Activated naive CD8-positive, alpha-beta T cell treated with anti-CD3 and anti-CD28 coated beads for 36 hours (primary cell): ENCODE measurements around the gene POU4F1. TPM values are rescaled to one million over a fixed set of nuclear protein-coding genes. Genes with fewer than 3 reads are reported as not detected.

Source experiments
- DNase-seq: peaks from one replicate; pipeline ENCODE4 v3.0.0; 2021
- H3K27ac Mint-ChIP-seq: one replicate; pipeline ENCODE4 v1.8.0; 2022; ENCODE audit warnings: mild to moderate bottlenecking, moderate library complexity, mixed read lengths
- H3K27me3 Mint-ChIP-seq: one replicate; pipeline ENCODE4 v1.8.0; 2022; ENCODE audit warnings: mild to moderate bottlenecking, mixed read lengths
- H3K36me3 Mint-ChIP-seq: one replicate; pipeline ENCODE4 v1.8.0; 2021; ENCODE audit warnings: mild to moderate bottlenecking, mixed read lengths
- H3K4me1 Mint-ChIP-seq: one replicate; pipeline ENCODE4 v1.8.0; 2021; ENCODE audit warnings: mixed read lengths
- H3K4me3 Mint-ChIP-seq: one replicate; pipeline ENCODE4 v1.8.0; 2022; ENCODE audit warnings: mild to moderate bottlenecking, moderate library complexity, mixed read lengths
- H3K9me3 Mint-ChIP-seq: one replicate; pipeline ENCODE4 v1.8.0; 2022; ENCODE audit warnings: mixed read lengths
- total RNA-seq, 2 experiments: library from RNA; stranded (reverse); gene quantifications; one replicate each; pipeline ENCODE4 v1.2.3, GENCODE V29; 2021

The POU4F1 gene
- total RNA-seq, 2 experiments from 2014 or later, result 0.08 TPM

- H3K27me3 Mint-ChIP-seq, result peaks cover 90% of the 10 kb centered on the region
- H3K9me3 Mint-ChIP-seq, result peaks cover 2% of the 10 kb centered on the region
- H3K27ac Mint-ChIP-seq, result no peak overlapping the region
- no peak for DNase-seq
- no peaks in the 10 kb centered on the region for H3K36me3 Mint-ChIP-seq
- H3K4me1 Mint-ChIP-seq, result peaks cover 23% of the 10 kb centered on the region
- H3K4me3 Mint-ChIP-seq, result no peak overlapping the region
Observed at GRCh38 chr13:78599645-78600279, 3.6 kb downstream of the POU4F1 start.

- H3K27ac Mint-ChIP-seq, result no peak overlapping the region
- no peak for DNase-seq
- no peaks in the 10 kb centered on the region for H3K36me3 Mint-ChIP-seq
- H3K4me3 Mint-ChIP-seq, result no peak overlapping the region
- H3K27me3 Mint-ChIP-seq, result peaks cover 90% of the 10 kb centered on the region
- H3K9me3 Mint-ChIP-seq, result peaks cover 7% of the 10 kb centered on the region
- peaks cover 20% of the 10 kb centered on the region for H3K4me1 Mint-ChIP-seq
Observed at GRCh38 chr13:78598966-78599644, 4.2 kb downstream of the POU4F1 start.

DNA sequence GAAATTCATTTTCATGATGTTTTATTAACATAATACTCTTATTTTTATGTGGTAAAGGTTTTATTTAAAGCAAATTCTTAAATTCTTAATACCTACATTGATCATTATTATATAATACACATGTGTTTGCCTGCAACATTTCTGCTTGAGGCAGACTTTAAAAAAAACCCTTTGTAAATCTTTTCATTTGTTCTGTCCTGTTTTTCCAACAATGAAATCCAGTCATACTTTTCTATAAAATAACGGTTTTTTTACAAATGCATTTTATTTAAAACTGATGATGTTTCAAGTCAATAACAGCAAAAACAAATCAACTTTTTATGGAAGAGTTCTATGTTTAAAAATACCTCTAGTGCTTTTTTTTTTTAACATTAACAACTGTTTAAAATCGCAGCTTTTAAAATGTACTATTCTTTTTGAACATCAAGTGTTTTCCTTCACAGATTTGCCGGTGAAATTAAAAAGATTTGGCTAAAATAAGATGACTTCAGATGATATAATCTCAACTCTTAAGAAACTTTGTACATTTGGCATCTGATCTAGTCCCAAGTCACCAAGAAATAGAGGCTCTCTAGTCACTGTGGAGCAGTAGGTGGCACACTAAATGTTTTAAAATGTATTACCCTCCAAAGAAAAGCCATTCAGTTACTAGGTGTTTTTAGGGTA lies 5.1 kb downstream of the POU4F1 start:
- DNase-seq, result no peak
- H3K27ac Mint-ChIP-seq, result no peak overlapping the region
- H3K4me1 Mint-ChIP-seq, result peaks cover 14% of the 10 kb centered on the region
- no peak overlapping the region for H3K4me3 Mint-ChIP-seq
- no peaks in the 10 kb centered on the region for H3K36me3 Mint-ChIP-seq
- peaks cover 7% of the 10 kb centered on the region for H3K9me3 Mint-ChIP-seq
- peaks cover 88% of the 10 kb centered on the region for H3K27me3 Mint-ChIP-seq

GRCh38 chr13:78597602-78597932 lies 5.8 kb downstream of the POU4F1 start:
- Mint-ChIP-seq H3K4me3 (no peak overlapping the region), H3K9me3 (peaks cover 8% of the 10 kb centered on the region), H3K36me3 (no peaks in the 10 kb centered on the region), H3K27ac (no peak overlapping the region), H3K4me1 (peaks cover 11% of the 10 kb centered on the region), H3K27me3 (peaks cover 91% of the 10 kb centered on the region)
- DNase-seq, result no peak

DNA sequence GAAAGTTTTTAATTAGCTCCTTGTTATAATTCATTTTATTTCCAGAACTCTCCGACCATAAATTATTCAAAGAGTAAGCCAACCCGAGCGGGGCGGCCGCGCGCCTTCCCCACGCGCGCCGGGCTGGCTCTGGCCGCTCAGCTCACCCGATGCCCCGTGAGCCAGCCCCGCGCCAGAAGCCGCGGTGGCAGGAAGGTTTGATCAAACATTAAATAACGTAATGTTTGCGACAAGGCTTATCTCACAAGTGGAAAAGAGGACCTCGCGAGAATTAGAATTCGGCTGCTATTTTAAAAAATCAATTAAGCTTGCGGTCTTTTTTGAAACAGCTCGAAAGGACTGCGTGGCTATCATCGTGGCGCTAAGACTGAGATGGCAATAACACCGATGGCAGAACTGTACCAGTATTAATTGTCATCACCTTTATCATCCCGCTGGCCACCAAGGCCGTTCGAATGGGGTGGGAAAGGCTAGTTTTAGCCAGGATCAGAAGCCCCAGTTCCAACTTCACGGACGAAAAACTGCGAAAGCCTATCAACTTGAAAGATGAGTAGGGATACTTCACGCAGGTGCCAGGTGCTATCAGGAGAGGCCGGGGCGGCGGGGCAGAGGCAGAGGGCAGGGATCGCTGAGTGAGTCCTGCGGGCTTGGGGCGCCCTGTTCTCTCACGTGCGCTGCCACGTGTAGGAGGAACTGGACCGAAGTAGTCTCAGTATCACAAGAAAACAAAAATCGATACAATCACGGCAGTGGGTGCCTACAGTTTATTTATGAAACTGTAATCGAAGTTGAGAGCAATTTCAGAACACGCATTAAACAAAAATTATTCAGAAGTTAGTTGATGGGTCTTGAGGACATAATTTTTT lies 6.4 kb downstream of the POU4F1 start:
- Mint-ChIP-seq H3K4me3 (no peak overlapping the region), H3K36me3 (no peaks in the 10 kb centered on the region), H3K9me3 (peaks cover 8% of the 10 kb centered on the region), H3K27ac (no peak overlapping the region), H3K27me3 (peaks cover 92% of the 10 kb centered on the region), H3K4me1 (peaks cover 8% of the 10 kb centered on the region)
- DNase-seq, result no peak

GRCh38 chr13:78596399-78596735 lies 7.0 kb downstream of the POU4F1 start:
- H3K27ac Mint-ChIP-seq, result no peak overlapping the region
- H3K27me3 Mint-ChIP-seq, result peaks cover 95% of the 10 kb centered on the region
- no peaks in the 10 kb centered on the region for H3K36me3 Mint-ChIP-seq
- peaks cover 8% of the 10 kb centered on the region for H3K9me3 Mint-ChIP-seq
- H3K4me3 Mint-ChIP-seq, result no peak overlapping the region
- H3K4me1 Mint-ChIP-seq, result peaks cover 8% of the 10 kb centered on the region
- DNase-seq, result no peak

DNA sequence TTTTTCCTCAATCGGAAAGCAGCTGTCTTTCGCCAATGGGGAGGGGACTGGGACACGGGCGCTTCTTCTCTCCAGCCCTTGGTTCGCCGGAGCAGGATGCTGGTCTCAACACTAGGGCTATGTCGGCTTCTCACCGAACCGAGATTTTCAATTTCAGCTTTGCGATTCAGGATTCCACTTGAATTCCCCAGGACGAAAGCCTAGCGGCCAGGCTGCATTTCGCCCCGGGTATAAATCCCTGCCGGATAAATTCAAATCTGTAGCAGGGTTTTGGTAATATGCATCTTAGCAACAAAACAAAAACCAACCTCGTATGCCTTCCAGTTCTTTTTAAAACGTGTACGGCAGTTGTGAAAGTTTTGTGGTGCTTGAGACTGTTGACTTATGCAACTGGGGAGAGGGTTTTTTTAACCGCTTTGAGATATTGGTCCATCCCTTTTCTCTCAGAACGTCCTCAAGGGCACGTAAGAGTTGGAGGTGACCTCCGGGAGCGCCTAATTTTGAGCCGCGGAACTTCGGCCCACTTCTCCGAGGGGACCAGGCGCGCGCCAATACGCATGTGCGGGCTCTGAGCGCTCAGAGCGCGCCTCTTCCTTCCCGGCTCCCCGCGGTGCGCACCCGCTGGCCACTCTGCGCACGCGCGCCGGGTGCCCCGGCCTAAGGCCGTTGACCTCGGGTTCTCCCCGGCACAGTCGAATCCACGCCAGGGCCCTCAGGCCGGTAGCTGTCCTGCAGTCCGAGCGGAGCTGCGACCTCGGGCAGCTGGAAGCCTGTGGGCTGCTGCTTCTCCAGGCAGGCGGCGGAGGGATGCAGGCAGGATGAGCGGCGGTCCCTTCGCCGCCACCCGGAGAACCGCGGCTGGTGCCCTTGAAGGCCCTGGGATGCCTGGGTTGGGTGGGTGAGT lies 7.6 kb downstream of the POU4F1 start:
- Mint-ChIP-seq H3K36me3 (no peaks in the 10 kb centered on the region), H3K27ac (no peak overlapping the region), H3K4me1 (peaks cover 7% of the 10 kb centered on the region), H3K27me3 (peaks cover 92% of the 10 kb centered on the region), H3K9me3 (peaks cover 8% of the 10 kb centered on the region), H3K4me3 (peak overlapping the region; percentile 14)
- DNase-seq, result no peak

DNA sequence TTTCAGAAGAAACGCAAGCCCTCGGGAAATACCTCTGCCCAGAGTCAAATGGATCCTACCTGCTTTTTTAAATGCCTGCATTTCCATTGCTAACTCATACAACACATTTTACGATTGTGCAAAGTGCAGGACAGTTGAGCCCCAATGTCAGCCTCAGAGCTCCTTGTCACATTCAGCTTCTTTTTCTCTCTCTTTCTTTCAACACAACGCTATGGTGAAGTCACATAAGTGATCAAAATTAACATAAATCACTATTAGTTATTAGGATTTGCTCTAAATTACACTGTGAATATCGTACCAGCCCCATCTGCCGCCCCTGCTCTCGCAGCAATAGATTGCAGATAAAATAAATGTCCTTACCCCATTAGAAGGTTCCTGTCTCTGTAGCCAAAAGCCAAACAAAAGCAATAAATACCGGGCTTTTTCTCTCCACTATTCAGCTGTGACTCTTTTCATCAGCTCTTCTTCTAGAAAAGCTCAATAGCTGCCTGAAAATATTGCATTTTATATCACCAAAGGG lies 8.8 kb downstream of the POU4F1 start:
- H3K27ac Mint-ChIP-seq, result peak overlapping the region; percentile 42
- peaks cover 9% of the 10 kb centered on the region for H3K9me3 Mint-ChIP-seq
- peaks cover 91% of the 10 kb centered on the region for H3K27me3 Mint-ChIP-seq
- H3K4me3 Mint-ChIP-seq, result no peak overlapping the region
- H3K4me1 Mint-ChIP-seq, result peaks cover 3% of the 10 kb centered on the region
- no peak for DNase-seq
- no peaks in the 10 kb centered on the region for H3K36me3 Mint-ChIP-seq

- Mint-ChIP-seq H3K4me1 (peaks cover 3% of the 10 kb centered on the region), H3K27me3 (peaks cover 91% of the 10 kb centered on the region), H3K9me3 (peaks cover 9% of the 10 kb centered on the region), H3K36me3 (no peaks in the 10 kb centered on the region), H3K27ac (no peak overlapping the region), H3K4me3 (no peak overlapping the region)
- no peak for DNase-seq
Observed at GRCh38 chr13:78593652-78594455, 9.5 kb downstream of the POU4F1 start.

DNA sequence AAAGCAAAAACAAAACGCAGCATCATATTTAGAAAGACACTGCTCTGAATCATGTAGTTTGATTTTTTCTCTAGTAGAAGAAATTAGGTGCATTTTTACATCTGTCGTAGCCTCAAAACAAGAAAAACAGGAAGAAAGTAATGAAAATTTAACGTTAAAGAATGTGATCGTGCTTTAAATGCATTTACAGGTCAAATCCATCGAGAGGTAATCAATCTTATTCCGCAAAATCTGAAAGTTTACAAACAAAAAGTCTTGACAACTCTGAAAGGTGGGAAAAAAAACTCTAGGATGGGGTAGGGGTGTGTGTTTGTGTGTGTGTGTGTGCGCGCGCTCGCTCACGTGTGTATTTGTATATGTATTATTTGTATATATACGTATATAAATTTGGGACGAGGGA lies 10.2 kb downstream of the POU4F1 start:
- peaks cover 9% of the 10 kb centered on the region for H3K9me3 Mint-ChIP-seq
- H3K4me1 Mint-ChIP-seq, result peaks cover 3% of the 10 kb centered on the region
- H3K27me3 Mint-ChIP-seq, result peaks cover 91% of the 10 kb centered on the region
- no peaks in the 10 kb centered on the region for H3K36me3 Mint-ChIP-seq
- no peak overlapping the region for H3K4me3 Mint-ChIP-seq
- no peak overlapping the region for H3K27ac Mint-ChIP-seq
- no peak for DNase-seq

GRCh38 chr13:78592584-78592983 lies 10.8 kb downstream of the POU4F1 start:
- H3K9me3 Mint-ChIP-seq, result peaks cover 10% of the 10 kb centered on the region
- H3K27me3 Mint-ChIP-seq, result peaks cover 93% of the 10 kb centered on the region
- H3K27ac Mint-ChIP-seq, result no peak overlapping the region
- no peaks in the 10 kb centered on the region for H3K36me3 Mint-ChIP-seq
- DNase-seq, result no peak
- H3K4me3 Mint-ChIP-seq, result no peak overlapping the region
- H3K4me1 Mint-ChIP-seq, result peaks cover 3% of the 10 kb centered on the region

- Mint-ChIP-seq H3K27me3 (peaks cover 82% of the 10 kb centered on the region), H3K4me3 (no peak overlapping the region), H3K36me3 (no peaks in the 10 kb centered on the region), H3K4me1 (peaks cover 6% of the 10 kb centered on the region), H3K9me3 (peaks cover 9% of the 10 kb centered on the region), H3K27ac (no peak overlapping the region)
- DNase-seq, result no peak
Observed at GRCh38 chr13:78589206-78589605, 14.1 kb downstream of the POU4F1 start.

- H3K27ac Mint-ChIP-seq, result no peak overlapping the region
- no peaks in the 10 kb centered on the region for H3K36me3 Mint-ChIP-seq
- DNase-seq, result no peak
- H3K27me3 Mint-ChIP-seq, result peaks cover 65% of the 10 kb centered on the region
- H3K9me3 Mint-ChIP-seq, result peaks cover 7% of the 10 kb centered on the region
- H3K4me1 Mint-ChIP-seq, result peaks cover 6% of the 10 kb centered on the region
- no peak overlapping the region for H3K4me3 Mint-ChIP-seq
Observed at GRCh38 chr13:78587395-78587794, 16.0 kb downstream of the POU4F1 start.
